GM18519 (cell line): ENCODE results near the gene UBN1.

ENCODE experiments used
- ATAC-seq: cut with Tn5 transposase; IDR thresholded peaks from one replicate; pipeline ENCODE4 v1.9.1; 2021; ENCODE audit warnings: mild to moderate bottlenecking, moderate library complexity; ENCODE audit not compliant: unreplicated experiment, low FRiP score

The UBN1 gene

GRCh38 chr16:4814542-4815173, 32.6 kb upstream of the UBN1 start:
- no peak for ATAC-seq

- no peak for ATAC-seq
Observed at GRCh38 chr16:4820652-4821051, 26.6 kb upstream of the UBN1 start.

- ATAC-seq: no peak
Observed at GRCh38 chr16:4825196-4825595, 22.1 kb upstream of the UBN1 start.

GRCh38 chr16:4826526-4826925, 20.8 kb upstream of the UBN1 start:
- ATAC-seq: no peak

- ATAC-seq: no peak
Observed at GRCh38 chr16:4826980-4827379, 20.3 kb upstream of the UBN1 start.

- ATAC-seq: no peak
Observed at GRCh38 chr16:4828567-4829321, 18.5 kb upstream of the UBN1 start.

- no peak for ATAC-seq
Observed at GRCh38 chr16:4830408-4830807, 16.9 kb upstream of the UBN1 start.

- no peak for ATAC-seq
Observed at GRCh38 chr16:4831616-4832015, 15.7 kb upstream of the UBN1 start.

GRCh38 chr16:4832698-4833343, 14.5 kb upstream of the UBN1 start:
- ATAC-seq: no peak

GRCh38 chr16:4833584-4833983, 13.7 kb upstream of the UBN1 start:
- ATAC-seq: no peak

GRCh38 chr16:4836727-4837126, 10.6 kb upstream of the UBN1 start:
- ATAC-seq: no peak

- ATAC-seq: no peak
Observed at GRCh38 chr16:4837733-4838501, 9.4 kb upstream of the UBN1 start.

GRCh38 chr16:4839942-4840341, 7.3 kb upstream of the UBN1 start:
- ATAC-seq: no peak

- ATAC-seq: no peak
Observed at GRCh38 chr16:4840984-4841383, 6.3 kb upstream of the UBN1 start.

- no peak for ATAC-seq
Observed at GRCh38 chr16:4846503-4846900, 779 bp upstream of the UBN1 start.

- ATAC-seq: peak; percentile 20
Observed at GRCh38 chr16:4847774-4848587, 700 bp downstream of the UBN1 start.

- no peak for ATAC-seq
Observed at GRCh38 chr16:4850211-4850610, 2.9 kb downstream of the UBN1 start.

GRCh38 chr16:4852221-4852872, 5.1 kb downstream of the UBN1 start:
- no peak for ATAC-seq

GRCh38 chr16:4855371-4855770, 8.1 kb downstream of the UBN1 start:
- ATAC-seq: no peak

GRCh38 chr16:4855804-4856203, 8.5 kb downstream of the UBN1 start:
- no peak for ATAC-seq
